K562 (cell line): ENCODE measurements around the gene LDB2. TPM values are rescaled to one million over a fixed set of nuclear protein-coding genes. Genes with fewer than 3 reads are reported as not detected.

Source experiments
- ATAC-seq: fragments of 200-7000 bp; cut with Tn5 transposase; 3 replicates; pipeline ENCODE4 v1.9.1; 2020; ENCODE audit warnings: moderate library complexity
- BruUV-seq: library from RNA; stranded (reverse); fragments of 400-500 nt; replicated peaks from 2 replicates; lab custom pipeline; 2021; lab: Mats Ljungman, UMichigan
- CTCF ChIA-PET: fragments of 300-600 bp; formaldehyde crosslinking; extraction: SDS; loops from one replicate; lab custom pipeline; 2021; ENCODE audit warnings: low intra/inter-chr PET ratio; lab: Yijun Ruan, JAX
- POLR2A ChIA-PET: fragments of 300-600, 350-650 bp; sonication (Branson Sonifier 250); formaldehyde crosslinking; extraction: SDS; loops from one replicate; lab custom pipeline; 2021; ENCODE audit warnings: antibody characterized with exemption, inconsistent platforms; lab: Yijun Ruan, JAX
- DNase-seq, 4 experiments: peaks; one replicate each; pipeline versions ENCODE4 v3.0.0 to v3.0.0-alpha.2; 2011 to 2018; ENCODE audit warnings: low spot score in 3 of 4, mixed read lengths in 3 of 4; ENCODE audit errors: extremely low read depth in 1 of 4
- FAIRE-seq: peaks from 2 replicates; lab custom pipeline; 2011; peaks lifted over from hg19 to GRCh38; lab: Jason Lieb, UNC
- H2AFZ ChIP-seq: 2 replicates; pipeline ENCODE4 v1.6.0; 2011; ENCODE audit warnings: low read depth, low read length, control low read depth, inconsistent platforms
- H3K27ac ChIP-seq: fragments of 200-600 bp; 3 replicates; pipeline ENCODE4 v1.8.0; 2011; ENCODE audit warnings: low read depth, mild to moderate bottlenecking, control low read depth, inconsistent platforms, low read length, moderate library complexity, mixed read lengths; ENCODE audit errors: extremely low read depth
- H3K27me3 ChIP-seq, 2 experiments: fragments of 300-600 bp in 1 of 2; 2 replicates in 1 of 2; 3 replicates in 1 of 2; pipeline versions ENCODE4 v1.6.0 to v1.8.0; 2011; ENCODE audit warnings: inconsistent platforms in 2 of 2, low read length in 2 of 2, mild to moderate bottlenecking in 1 of 2, mixed read lengths in 1 of 2, moderate library complexity in 1 of 2; ENCODE audit not compliant: control insufficient read depth in 2 of 2, insufficient read depth in 2 of 2
- H3K36me3 ChIP-seq: fragments of 300-600 bp; 3 replicates; pipeline ENCODE4 v1.8.0; 2011; ENCODE audit warnings: mild to moderate bottlenecking, low read length, inconsistent platforms; ENCODE audit not compliant: control insufficient read depth, insufficient read depth
- H3K4me1 ChIP-seq, 2 experiments: fragments of 200-600 bp in 1 of 2; replicated peaks in 1 of 2; 2 replicates in 1 of 2; 3 replicates in 1 of 2; pipeline versions ENCODE4 v1.5.1 to v1.8.0; 2011; ENCODE audit warnings: inconsistent platforms in 2 of 2, low read length in 2 of 2, mild to moderate bottlenecking in 1 of 2, mixed read lengths in 1 of 2, moderate library complexity in 1 of 2; ENCODE audit not compliant: control insufficient read depth in 2 of 2, insufficient read depth in 2 of 2
- H3K4me2 ChIP-seq: 2 replicates; pipeline ENCODE4 v1.6.1; 2011; ENCODE audit warnings: low read length, control low read depth, inconsistent platforms, mixed read lengths; ENCODE audit not compliant: insufficient read depth
- H3K4me3 ChIP-seq: fragments of 200-600 bp; sonication (generic), shearing (Covaris generic); 2 replicates; pipeline ENCODE4 v1.5.1; 2016; ENCODE audit warnings: control low read depth, inconsistent platforms
- H3K79me2 ChIP-seq: fragments of 200-600 bp; 3 replicates; pipeline ENCODE4 v1.8.0; 2011; ENCODE audit warnings: low read length, inconsistent platforms; ENCODE audit not compliant: control insufficient read depth, insufficient read depth
- H3K9ac ChIP-seq, 2 experiments: 2 replicates each; pipeline versions ENCODE4 v1.6.0 to v1.6.1; 2011; ENCODE audit warnings: low read depth in 2 of 2, low read length in 2 of 2, control low read depth in 1 of 2, inconsistent platforms in 1 of 2, mild to moderate bottlenecking in 1 of 2, mixed read lengths in 1 of 2; ENCODE audit not compliant: insufficient read depth in 1 of 2
- H3K9me1 ChIP-seq: one replicate; pipeline ENCODE4 v1.6.0; 2011; ENCODE audit warnings: inconsistent platforms, mild to moderate bottlenecking, low read length, moderate library complexity; ENCODE audit not compliant: control insufficient read depth, insufficient read depth
- H3K9me3 ChIP-seq: replicated peaks from 2 replicates; pipeline ENCODE4 v1.5.1; 2011; ENCODE audit warnings: low read depth, low read length, inconsistent platforms; ENCODE audit not compliant: control insufficient read depth, insufficient read depth
- H4K20me1 ChIP-seq: replicated peaks from 2 replicates; pipeline ENCODE4 v1.6.1; 2011; ENCODE audit warnings: low read length, inconsistent platforms, mixed read lengths; ENCODE audit not compliant: control insufficient read depth, insufficient read depth
- BACH1 ChIP-seq: fragments of 200-800 bp; sonication (Bioruptor generic); IDR thresholded peaks from 2 replicates; pipeline ENCODE4 v1.6.1; 2016; ENCODE audit warnings: missing genetic modification characterization, missing compliant biosample characterization
- DNMT1 ChIP-seq: fragments of 450-650 bp; IDR thresholded peaks from 2 replicates; pipeline ENCODE4 v1.6.1; 2016; ENCODE audit warnings: antibody characterized with exemption, mild to moderate bottlenecking
- FOS ChIP-seq: IDR thresholded peaks from 3 replicates; pipeline ENCODE4 v1.6.1; 2011; ENCODE audit not compliant: insufficient read length; ENCODE audit errors: extremely low read depth
- MITF ChIP-seq: IDR thresholded peaks from 2 replicates; pipeline ENCODE4 v1.6.1; 2014; ENCODE audit warnings: antibody characterized with exemption
- NR4A1 ChIP-seq, 2 experiments: fragments of 250-450 bp in 1 of 2; fragments of 450-650 bp in 1 of 2; sonication (Bioruptor Pico) in 1 of 2; IDR thresholded peaks; 2 replicates each; pipeline versions ENCODE4 v1.4.0 to v1.6.1; 2016 to 2020; ENCODE audit warnings: mild to moderate bottlenecking in 2 of 2, missing compliant biosample characterization in 1 of 2, missing genetic modification characterization in 1 of 2, moderate library complexity in 1 of 2
- SETDB1 ChIP-seq: IDR thresholded peaks from one replicate; pipeline ENCODE4 v1.6.1; 2012; ENCODE audit warnings: low read length, control low read depth, inconsistent platforms
- XRCC5 ChIP-seq: fragments of 200-400 bp; formaldehyde crosslinking; IDR thresholded peaks from 2 replicates; pipeline ENCODE4 v1.6.1; 2017; ENCODE audit warnings: low read depth, mild to moderate bottlenecking, low read length
- ZKSCAN3 ChIP-seq: fragments of 250-450 bp; sonication (Bioruptor Pico); IDR thresholded peaks from 2 replicates; pipeline ENCODE4 v1.4.0; 2020
- ZNF184 ChIP-seq: sonication (generic); formaldehyde crosslinking; IDR thresholded peaks from 2 replicates; pipeline ENCODE4 v1.5.0; 2020; ENCODE audit warnings: missing genetic modification reagents
- WGBS: fragments of 100-300 bp; shearing (Covaris generic); methylation state at CpG from one replicate; pipeline ENCODE4 v1.1.6; 2016; ENCODE audit warnings: low coverage, mixed read lengths; ENCODE audit not compliant: insufficient coverage; ENCODE audit errors: missing lambda C conversion rate; 5-methylcytosine and 5-hydroxymethylcytosine counted together
- in situ Hi-C: fragments of 300-500 bp; cut with MboI; formaldehyde crosslinking; loops from 4 replicates; pipeline ENCODE4 v1.15.0; 2018; ENCODE audit warnings: inconsistent platforms, mixed read lengths
- intact Hi-C: fragments of 100-400 bp; cut with micrococcal nuclease; formaldehyde crosslinking; loops from 2 replicates; pipeline ENCODE4 v1.14.2; 2022
- polyA plus RNA-seq, 8 experiments: library from polyadenylated mRNA; depleted of rRNA in 4 of 8; stranded (reverse) in 5 of 8; unstranded in 3 of 8; fragments of >200 nt; fragmentation: Nextera tagmentation in 2 of 8; fragmentation: Illumina TruSeq in 1 of 8; extraction: Ambion mirVana in 2 of 8; extraction: Trizol in 1 of 8; gene quantifications; 2 replicates each; pipeline versions ENCODE4 v1.2.1 to v1.2.3, GENCODE V29; 2011 to 2014; ENCODE audit warnings: inconsistent platforms in 1 of 8, missing spikeins in 1 of 8
- total RNA-seq, 7 experiments: library from RNA; depleted of rRNA in 6 of 7; stranded (reverse); fragments of >200 nt in 6 of 7; fragmentation: Illumina TruSeq in 2 of 7; extraction: Trizol in 2 of 7; gene quantifications; 2 replicates each; pipeline versions ENCODE4 v1.2.1 to v1.2.3, GENCODE V29; 2011 to 2021; ENCODE audit warnings: low replicate concordance in 1 of 7

Gene LDB2
- total and polyA plus RNA-seq, 9 of the 15 experiments (the other 6 are each of a cell fraction or from before 2014, with no cell fraction given): 0.10 to 0.20 TPM; not detected in 7

- H3K9me3 ChIP-seq: no peaks in the 10 kb centered on the region
- H3K9ac ChIP-seq: no peak overlapping the region
- ATAC-seq (no peak), FAIRE-seq (no peak), DNase-seq (no peak)
- H3K4me1 ChIP-seq: no peaks in the 10 kb centered on the region
- no peaks in the 10 kb centered on the region for H3K79me2 ChIP-seq
- H2AFZ ChIP-seq: no peak overlapping the region
- ChIA-PET POLR2A (no interaction called here), CTCF (no interaction called here)
- WGBS: under 1% methylated on average over 8 of the region's 8 CpGs
- intact Hi-C loops: no loop called here
- no peaks in the 10 kb centered on the region for H3K9me1 ChIP-seq
- no peaks in the 10 kb centered on the region for H3K36me3 ChIP-seq
- no peak overlapping the region for H3K4me2 ChIP-seq
- in situ Hi-C loops: no loop called here
- TF ChIP-seq DNMT1: no peak
- no TSS peak for BruUV-seq
- H3K27ac ChIP-seq: no peak overlapping the region
- no peak overlapping the region for H3K4me3 ChIP-seq
- no peaks in the 10 kb centered on the region for H3K27me3 ChIP-seq
- H4K20me1 ChIP-seq: no peaks in the 10 kb centered on the region; the same call in 1 of the 2 replicates
Observed at GRCh38 chr4:16758816-16759215, 139.6 kb downstream of the LDB2 start.

GRCh38 chr4:16758255-16758654 is 140.2 kb downstream of the LDB2 start:
- Histone ChIP-seq H3K9me1 (no peaks in the 10 kb centered on the region), H2AFZ (no peak overlapping the region), H3K4me3 (no peak overlapping the region), H4K20me1 (no peaks in the 10 kb centered on the region; the same call in 1 of the 2 replicates), H3K4me1 (no peaks in the 10 kb centered on the region), H3K79me2 (no peaks in the 10 kb centered on the region), H3K9ac (no peak overlapping the region), H3K27me3 (no peaks in the 10 kb centered on the region)
- DNase-seq: no peak
- POLR2A ChIA-PET: no interaction called here
- in situ Hi-C loops: no loop called here
- no TSS peak for BruUV-seq
- no peak for TF ChIP-seq ZKSCAN3
- TF ChIP-seq NR4A1 (CRISPR knock-in tag; IDR thresholded peaks at IDR 0.05): no peak
- no peak for TF ChIP-seq NR4A1 (tag; IDR thresholded peaks at IDR 0.05)
- no peak for TF ChIP-seq ZNF184 (CRISPR knock-in tag)
- no peak for TF ChIP-seq FOS
- no peak for TF ChIP-seq XRCC5
- no peak for TF ChIP-seq SETDB1
- TF ChIP-seq MITF: no peak
- no peak for TF ChIP-seq BACH1 (tag)
- TF ChIP-seq, all 486 proteins: peak for 0
- intact Hi-C loops: no loop called here
- CTCF ChIA-PET: no interaction called here
- WGBS: 0% methylated on average over 2 of the region's 2 CpGs
- no peaks in the 10 kb centered on the region for H3K9me3 ChIP-seq
- ATAC-seq (no peak), FAIRE-seq (no peak)
- no peak overlapping the region for H3K4me2 ChIP-seq
- no peaks in the 10 kb centered on the region for H3K36me3 ChIP-seq
- H3K27ac ChIP-seq: no peak overlapping the region
